ENCODE results near the gene SUPT7L.

SUPT7L gene, protein sequence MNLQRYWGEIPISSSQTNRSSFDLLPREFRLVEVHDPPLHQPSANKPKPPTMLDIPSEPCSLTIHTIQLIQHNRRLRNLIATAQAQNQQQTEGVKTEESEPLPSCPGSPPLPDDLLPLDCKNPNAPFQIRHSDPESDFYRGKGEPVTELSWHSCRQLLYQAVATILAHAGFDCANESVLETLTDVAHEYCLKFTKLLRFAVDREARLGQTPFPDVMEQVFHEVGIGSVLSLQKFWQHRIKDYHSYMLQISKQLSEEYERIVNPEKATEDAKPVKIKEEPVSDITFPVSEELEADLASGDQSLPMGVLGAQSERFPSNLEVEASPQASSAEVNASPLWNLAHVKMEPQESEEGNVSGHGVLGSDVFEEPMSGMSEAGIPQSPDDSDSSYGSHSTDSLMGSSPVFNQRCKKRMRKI

DNA sequence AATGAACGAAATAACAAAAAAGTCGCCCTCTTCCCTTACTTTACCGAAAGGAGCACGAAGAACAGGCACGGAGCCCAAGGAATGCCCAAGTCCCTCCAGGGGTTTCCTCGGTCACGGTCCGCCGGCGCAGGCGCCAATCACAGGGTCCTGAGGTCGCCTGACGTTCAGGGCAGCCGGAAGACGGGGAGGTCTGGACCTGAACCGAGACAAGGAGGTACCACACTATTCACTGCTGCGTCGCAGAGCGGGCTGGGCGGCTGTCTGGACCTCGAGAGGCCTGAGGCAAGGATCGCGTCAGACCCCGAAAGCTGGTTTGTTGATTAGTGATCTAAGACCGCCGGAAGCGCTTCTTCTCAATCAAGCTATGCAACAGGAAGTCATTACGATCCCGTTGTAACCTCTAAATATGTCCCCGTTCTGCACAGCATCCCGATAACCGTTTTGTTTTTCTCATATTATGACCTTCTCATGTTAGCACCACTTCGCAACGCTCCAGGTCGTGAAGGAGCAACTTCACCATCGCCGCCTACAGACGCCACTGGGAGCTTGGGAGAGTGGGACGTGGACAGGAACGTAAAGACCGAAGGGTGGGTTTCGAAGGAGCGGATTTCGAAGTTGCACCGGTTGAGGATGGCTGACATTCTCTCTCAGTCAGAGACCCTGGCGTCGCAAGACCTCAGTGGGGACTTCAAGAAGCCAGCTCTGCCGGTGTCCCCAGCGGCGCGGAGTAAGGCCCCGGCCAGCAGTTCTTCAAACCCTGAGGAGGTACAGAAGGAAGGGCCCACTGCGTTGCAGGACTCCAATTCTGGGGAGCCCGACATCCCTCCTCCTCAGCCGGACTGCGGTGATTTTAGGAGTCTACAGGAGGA is at the start of gene SUPT7L, which contains the start of gene SLC4A1AP:
Gene SUPT7L (minus strand): TSS at position 330 of the 869 bp plus-strand sequence. CDS start 1,422 bp downstream, outside the sequence.
Gene SLC4A1AP (plus strand): TSS at position 605 of the 869 bp plus-strand sequence. CDS start 26 bp downstream, at position 631.
- peak; percentile 75 for DNase-seq (ENCODE audit: low spot score)

- DNase-seq (ENCODE audit: low spot score), result no peak
Observed at GRCh38 chr2:27713201-27713600, 49.8 kb upstream of the SUPT7L start.

DNA sequence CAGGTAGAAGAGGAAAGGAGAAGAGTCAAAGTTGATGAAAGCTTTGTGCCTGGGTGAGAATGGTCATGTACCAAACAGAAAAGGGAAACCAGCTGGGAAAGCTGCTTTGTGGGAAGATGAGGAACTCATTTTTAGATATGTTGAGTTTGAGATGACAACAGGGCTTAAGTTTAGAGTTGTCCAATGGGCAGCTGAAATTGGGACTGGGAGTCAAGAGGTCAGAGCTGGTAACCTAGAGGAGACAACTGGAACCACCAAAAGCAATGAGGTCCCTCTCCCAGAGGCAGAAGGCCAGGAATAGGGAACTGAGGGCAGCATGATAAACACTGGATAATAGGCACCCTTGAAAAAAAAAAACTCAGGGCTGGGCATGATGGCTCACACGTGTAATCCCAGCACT is 49.1 kb upstream of the SUPT7L start:
- DNase-seq (ENCODE audit: low spot score), result no peak

DNA sequence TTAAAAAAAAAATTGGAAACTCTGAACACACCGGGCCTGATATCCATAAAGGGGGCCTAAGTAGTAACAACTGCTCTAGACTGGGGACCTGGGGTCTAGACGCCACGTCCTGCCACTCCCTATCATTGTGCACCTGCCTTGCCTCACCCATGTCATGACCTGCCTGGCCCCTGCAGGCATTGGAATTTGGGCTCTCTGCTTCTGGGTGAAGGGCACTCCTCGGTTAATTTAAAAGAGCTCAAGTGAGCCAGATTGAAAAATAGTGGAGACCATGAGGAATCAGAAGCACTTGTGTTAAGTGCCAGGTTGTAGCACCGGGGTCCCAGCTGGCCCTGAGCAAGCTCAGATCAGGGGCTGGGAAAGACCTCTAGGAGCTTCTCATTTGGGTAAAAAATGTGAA is 48.4 kb upstream of the SUPT7L start:
- no peak for DNase-seq (ENCODE audit: low spot score)

DNA sequence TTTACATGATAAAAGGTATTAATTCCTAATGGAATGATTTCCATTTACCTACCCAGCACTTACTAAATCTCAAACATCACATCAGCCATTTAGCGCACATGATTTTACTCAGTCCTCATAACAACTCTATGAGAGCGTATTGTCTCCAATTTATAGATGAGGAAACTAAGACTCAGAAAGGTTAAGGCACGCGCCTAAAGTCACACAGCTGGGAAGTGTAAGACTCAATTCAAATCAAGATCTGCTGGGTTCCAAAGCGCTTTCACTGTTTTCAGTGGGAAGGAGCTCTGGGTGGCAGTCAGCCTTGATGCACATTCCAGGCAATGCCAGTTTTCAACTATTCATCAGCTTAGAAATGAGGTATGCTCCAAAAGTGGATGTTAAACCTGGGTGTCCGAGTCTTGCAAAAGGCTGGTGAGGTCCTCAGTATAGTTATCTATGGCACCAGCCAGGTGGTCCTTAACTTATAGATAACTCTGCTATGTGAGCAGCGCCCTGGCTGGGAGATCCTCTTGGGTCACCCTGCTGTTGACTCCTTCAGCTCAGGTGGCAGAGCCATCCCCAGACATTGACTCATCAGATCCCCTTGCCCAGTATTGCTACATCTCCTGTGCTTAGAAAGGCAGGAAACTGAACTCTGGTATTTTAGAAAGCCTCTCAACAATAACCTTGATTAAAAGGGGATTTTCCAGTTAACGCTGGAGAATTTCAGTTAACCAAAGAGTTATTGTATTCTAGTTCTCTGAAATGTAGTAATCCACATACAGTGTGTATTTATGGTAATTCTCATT is 47.4 kb upstream of the SUPT7L start:
- no peak for DNase-seq (ENCODE audit: low spot score)

DNA sequence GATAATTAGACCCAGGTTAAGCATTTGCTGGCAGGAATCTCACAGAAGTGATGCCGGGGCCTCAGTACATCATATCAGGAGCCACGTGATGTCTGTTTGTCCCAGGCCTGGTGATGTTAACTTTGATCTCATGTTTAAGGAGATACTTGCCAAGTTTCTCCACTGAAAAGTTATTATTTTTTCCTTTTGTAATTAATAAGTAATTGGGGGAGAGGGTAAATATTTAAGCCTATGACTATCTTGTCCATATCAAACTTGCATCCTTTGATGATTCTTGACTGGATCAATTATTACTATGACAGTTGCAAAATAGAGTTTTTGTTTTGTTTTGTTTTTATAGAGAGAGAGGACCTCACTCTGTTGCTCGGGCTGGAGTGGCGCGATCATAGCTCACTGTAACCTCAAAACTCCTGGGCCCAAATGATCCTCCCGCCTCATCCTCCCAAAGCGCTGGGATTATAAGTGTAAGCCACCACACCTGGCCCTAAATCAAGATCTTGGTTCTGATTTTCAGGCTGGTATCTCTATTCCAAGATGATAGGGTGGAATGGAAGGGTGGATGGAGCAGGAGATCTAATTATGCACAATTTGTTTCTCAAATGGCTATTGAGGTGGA is 46.7 kb upstream of the SUPT7L start:
- no peak for DNase-seq (ENCODE audit: low spot score)

DNA sequence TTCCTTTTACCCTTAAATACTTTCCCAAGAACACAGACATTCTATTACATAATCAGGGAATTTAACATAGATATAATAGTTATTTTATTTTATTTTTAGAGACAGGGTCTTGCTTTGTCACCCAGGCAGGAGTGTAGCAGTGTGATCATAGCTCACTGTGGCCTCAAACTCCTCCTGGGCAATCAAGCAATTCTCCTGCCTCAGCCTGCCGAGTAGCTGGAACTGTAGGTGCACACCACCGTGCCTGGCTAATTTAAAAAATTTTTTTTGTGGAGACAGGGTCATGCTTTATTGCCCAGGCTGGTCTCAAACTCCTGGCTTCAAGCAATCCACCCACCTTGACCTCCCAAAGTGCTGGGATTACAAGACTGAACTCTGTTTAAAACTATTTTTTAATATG is 45.9 kb upstream of the SUPT7L start:
- no peak for DNase-seq (ENCODE audit: low spot score)

DNA sequence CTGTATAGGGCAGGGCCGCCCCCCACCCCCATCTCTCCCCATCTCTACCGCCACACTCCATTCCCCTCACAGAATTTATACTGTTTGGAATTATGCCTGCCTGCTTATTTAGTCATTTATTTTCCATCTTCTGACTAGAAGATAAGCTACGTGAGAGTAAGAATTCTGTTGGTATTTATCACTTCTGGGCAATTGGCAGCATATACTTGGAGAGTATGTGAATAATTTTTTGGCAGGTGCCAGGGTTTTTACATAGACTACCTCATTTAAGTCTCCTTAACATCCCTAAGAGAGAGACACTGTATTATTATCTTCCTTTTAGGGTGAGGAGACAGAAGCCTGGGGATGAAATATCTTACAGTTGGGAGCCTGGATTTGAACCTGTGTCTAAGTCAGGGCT is 45.3 kb upstream of the SUPT7L start:
- DNase-seq (ENCODE audit: low spot score), result no peak

- DNase-seq (ENCODE audit: low spot score), result no peak
Observed at GRCh38 chr2:27708257-27708654, 44.8 kb upstream of the SUPT7L start.

DNA sequence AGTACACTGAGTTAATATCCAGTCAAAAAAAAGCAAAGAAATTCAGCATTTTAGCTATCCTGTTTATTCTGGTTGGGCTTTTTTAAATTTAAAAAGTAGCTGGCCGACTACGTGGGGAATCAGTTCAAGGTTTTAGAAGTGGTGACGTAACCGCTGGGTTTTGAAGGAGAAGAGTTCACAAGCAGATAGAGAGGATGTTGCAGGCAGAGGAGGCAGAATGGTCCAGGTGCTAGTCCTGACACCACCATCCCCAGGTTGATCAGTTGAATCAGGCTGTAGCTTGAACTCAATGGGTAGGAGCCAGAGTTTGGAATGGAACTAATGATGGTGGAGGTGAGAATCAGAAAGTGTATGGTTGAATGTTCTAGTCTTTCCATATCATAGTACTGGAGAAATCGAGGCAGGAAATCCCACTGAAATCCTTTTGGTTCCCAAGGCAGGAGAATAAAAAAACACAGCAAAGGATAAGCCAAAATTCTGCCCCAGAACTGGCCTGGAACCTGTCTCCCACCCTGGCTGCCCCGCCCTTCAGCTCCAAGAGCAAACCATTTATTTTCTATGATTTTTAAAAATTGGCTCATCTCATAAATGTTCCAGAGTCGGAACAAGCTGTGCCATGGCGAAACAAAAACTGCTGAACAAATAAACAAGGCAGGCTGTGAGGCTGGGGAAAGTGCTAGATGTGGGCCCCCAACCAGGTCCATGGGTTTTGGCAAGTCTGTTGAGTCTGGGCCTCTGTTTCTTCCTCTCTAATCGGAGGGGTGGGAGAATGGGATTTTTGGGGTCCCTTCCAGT is 44.2 kb upstream of the SUPT7L start:
- DNase-seq (ENCODE audit: low spot score), result no peak

DNA sequence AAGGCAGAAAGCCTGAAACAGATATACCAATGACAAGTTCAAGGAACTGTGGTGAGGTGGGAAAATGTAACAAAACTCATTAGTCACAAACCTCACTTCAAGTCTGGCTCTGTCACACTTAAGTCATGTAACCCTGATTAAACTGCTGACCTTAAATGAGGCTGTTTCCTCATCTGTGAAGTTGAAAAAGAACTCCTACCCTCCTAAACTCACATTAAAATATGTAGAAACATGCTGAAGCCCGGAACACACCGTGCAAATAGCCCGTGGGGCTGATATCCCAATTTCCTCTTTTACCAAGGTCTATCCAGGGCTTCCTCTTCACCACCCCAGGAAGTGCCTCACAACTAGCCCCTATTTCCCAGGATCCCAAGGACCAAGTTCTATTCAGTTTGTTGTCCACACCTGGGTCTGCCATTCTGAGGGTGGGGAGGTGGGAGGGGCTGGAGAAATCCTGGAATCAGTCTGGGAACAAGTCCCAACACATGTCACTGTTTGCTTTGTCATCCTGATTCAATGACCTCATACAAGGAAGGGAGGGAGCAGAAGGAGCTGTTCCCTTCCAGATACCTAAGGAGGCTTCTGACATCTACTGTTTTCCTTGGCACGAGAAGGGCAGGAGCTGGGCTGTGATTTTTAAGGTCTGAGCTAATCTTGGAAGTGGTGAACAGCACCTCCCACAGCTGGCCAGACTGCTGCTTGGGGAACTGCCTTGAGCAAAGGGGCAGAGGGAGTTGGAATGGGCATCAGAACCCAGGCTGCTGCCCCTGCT is 42.6 kb upstream of the SUPT7L start:
- no peak for DNase-seq (ENCODE audit: low spot score)

DNA sequence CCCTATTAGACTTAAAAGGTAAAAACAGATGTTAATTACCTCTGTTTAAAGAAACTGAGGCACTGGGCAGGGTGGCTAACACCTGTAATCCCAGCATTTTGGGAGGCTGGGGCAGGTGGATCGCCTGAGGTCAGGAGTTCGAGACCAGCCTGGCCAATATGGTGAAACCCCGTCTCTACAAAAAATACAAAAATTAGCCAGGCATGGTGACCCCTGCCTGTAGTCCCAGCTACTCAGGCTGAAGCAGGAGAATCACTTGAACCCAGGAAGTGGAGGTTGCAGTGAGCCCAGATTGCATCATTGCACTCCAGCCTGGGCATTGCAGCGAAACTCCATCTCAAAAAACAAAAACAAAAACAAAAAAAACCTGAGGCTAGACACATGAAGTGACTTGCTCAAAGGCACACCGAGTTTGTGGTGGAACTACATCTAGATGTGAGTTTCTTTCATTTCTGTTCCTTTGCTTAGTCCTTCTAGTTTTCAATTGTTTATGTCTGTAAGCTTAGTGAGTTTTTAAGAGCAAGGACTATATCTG is 41.0 kb upstream of the SUPT7L start:
- no peak for DNase-seq (ENCODE audit: low spot score)

DNA sequence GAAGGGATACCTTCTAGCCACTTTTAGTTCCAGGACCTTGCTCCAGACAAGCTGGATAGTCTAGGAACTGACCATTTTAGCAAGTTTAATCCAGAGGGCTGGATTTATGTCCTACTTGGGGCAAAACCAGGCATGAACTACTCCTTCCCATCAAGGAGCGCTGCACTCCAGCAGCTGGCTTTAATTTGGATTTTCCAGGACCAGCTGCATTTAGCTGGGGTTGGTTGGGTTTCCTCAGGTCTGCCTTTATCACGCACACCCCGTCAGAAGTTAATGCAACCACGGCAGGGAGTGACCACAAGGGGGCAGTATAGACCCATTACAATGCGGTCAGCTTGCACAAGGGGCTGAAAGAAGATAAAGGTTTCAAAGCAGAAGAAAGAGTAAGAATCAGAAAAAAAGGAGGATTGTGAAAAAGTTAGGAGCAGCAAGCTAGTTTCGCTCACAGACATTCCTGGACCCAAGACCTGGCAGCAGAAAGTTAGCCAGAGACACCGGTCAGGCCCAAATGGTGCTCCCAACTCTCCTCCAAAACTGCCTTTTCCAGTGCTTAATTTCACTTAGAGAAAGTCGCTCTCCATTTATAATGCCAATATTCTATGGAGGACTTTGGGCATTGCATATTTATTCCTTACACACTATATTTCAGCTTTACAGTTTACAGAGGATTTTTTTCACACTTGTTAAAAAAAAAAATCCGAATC is 40.4 kb upstream of the SUPT7L start:
- DNase-seq (ENCODE audit: low spot score), result peak; percentile 90

DNA sequence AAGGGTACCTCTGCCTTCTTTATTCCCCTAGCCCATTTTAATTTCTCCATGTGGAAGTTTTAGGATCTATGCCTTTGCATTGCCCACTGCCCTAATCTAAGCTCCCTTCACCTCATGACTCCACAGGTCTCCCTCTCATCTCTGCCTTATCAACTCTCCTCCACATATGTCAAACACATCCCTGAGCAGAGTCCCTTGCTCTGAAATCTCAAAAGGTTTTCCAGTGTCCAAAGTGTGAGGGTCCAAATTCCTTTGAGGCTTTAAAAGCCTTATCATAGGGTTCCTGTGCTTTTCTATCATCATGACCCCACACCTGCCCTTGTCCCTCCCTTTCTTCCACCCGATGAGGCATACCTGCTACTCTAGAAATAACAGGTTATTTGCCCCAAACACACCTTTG is 38.9 kb upstream of the SUPT7L start:
- DNase-seq (ENCODE audit: low spot score), result no peak

- DNase-seq (ENCODE audit: low spot score), result no peak
Observed at GRCh38 chr2:27701676-27702075, 38.3 kb upstream of the SUPT7L start.

- DNase-seq (ENCODE audit: low spot score), result peak; percentile 27
Observed at GRCh38 chr2:27697660-27698059, 34.2 kb upstream of the SUPT7L start.

GRCh38 chr2:27690052-27690451 is 26.6 kb upstream of the SUPT7L start:
- DNase-seq (ENCODE audit: low spot score), result no peak

DNA sequence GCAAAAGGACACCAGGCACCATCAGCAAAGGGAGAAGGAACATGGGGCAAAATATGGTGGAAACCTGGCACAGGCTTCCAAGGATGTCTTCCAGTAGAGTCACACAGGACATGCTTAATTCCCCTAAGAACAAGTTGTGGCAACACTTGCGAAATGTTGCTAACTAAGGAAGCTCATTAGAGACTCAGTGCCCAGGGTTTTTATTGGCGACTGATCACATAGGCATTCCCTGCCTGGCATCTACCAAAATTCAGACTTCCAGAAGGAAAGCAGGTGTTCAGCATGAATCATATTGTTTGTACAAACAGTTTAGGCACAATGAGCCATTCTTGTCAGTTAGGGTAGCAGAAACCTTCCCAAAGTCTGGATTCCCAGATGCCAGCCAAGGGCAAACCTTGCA is 26.0 kb upstream of the SUPT7L start:
- DNase-seq (ENCODE audit: low spot score), result no peak

DNA sequence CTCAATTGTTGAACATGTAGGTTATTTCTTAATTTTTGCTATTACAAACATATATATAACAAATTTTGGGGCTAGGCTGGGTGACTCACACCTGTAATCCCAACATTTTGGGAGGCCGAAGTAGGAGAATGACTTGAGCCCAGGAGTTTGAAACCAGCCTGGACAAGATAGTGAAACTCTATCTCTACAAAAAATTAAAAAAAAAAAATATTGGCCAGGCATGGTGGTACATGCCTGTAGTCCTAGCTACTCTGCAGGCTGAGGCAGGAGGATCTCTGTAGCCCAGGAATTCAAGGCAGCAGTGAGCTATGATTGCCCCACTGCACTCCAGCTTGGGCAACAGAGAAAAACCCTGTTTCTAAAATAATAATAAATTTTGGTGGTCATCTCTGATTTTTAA is 23.8 kb upstream of the SUPT7L start:
- no peak for DNase-seq (ENCODE audit: low spot score)

Measured in activated CD4-positive, alpha-beta T cell treated with anti-CD3 and anti-CD28 coated beads, Interleukin-2, Interleukin-4, amounts not matched to agents 100 ng/mL and 50 ng/mL, durations not matched to agents 16 hours and 8 hours (primary cell).